Brain microvascular endothelial cell (primary cell): ENCODE measurements around the gene LRP1B.

Experiments used
- DNase-seq: peaks from one replicate; pipeline ENCODE4 v3.0.0-alpha.2; 2020
- H3K27ac ChIP-seq: fragments of 250-450 bp; sonication (Bioruptor Pico); 2 replicates; pipeline ENCODE4 v1.5.1; 2020; ENCODE audit warnings: mild to moderate bottlenecking, moderate library complexity
- H3K27me3 ChIP-seq: fragments of 250-450 bp; sonication (Bioruptor Pico); replicated peaks from 2 replicates; pipeline ENCODE4 v1.5.1; 2020; ENCODE audit warnings: mild to moderate bottlenecking
- H3K36me3 ChIP-seq: fragments of 250-450 bp; sonication (Bioruptor Pico); replicated peaks from 2 replicates; pipeline ENCODE4 v1.5.1; 2020; ENCODE audit warnings: mild to moderate bottlenecking
- H3K4me3 ChIP-seq: 2 replicates; pipeline ENCODE4 v1.5.1; 2011; ENCODE audit warnings: low read depth, mild to moderate bottlenecking, control low read depth, low read length, moderate library complexity
- CTCF ChIP-seq: IDR thresholded peaks from 2 replicates; pipeline ENCODE4 v1.5.1; 2011; ENCODE audit warnings: low read depth, mild to moderate bottlenecking, moderate library complexity, low read length, control low read depth, inconsistent platforms; ENCODE audit errors: missing control alignments
- in situ Hi-C: cut with HindIII; loops from 2 replicates; pipeline ENCODE4 v1.10.0; 2017; ENCODE audit warnings: low sequenced_read_pairs, low pct_ligation_motif_present

Gene LRP1B

GRCh38 chr2:141737492-141738255 is 393.1 kb downstream of the LRP1B start:
- Histone ChIP-seq H3K27me3 (no peaks in the 10 kb centered on the region), H3K36me3 (no peaks in the 10 kb centered on the region), H3K27ac (no peak overlapping the region), H3K4me3 (no peak overlapping the region)
- no peak for DNase-seq
- in situ Hi-C loops, result no loop called here
- TF ChIP-seq CTCF, result no peak

GRCh38 chr2:141736466-141736865 is 394.4 kb downstream of the LRP1B start:
- no peak for DNase-seq
- no peak for TF ChIP-seq CTCF
- Histone ChIP-seq H3K27ac (no peak overlapping the region), H3K4me3 (no peak overlapping the region), H3K27me3 (no peaks in the 10 kb centered on the region), H3K36me3 (no peaks in the 10 kb centered on the region)
- in situ Hi-C loops, result no loop called here

GRCh38 chr2:141728886-141729285 is 401.9 kb downstream of the LRP1B start:
- in situ Hi-C loops, result no loop called here
- H3K4me3 ChIP-seq, result no peak overlapping the region
- TF ChIP-seq CTCF, result no peak
- DNase-seq, result no peak
- no peaks in the 10 kb centered on the region for H3K36me3 ChIP-seq
- no peaks in the 10 kb centered on the region for H3K27me3 ChIP-seq
- no peak overlapping the region for H3K27ac ChIP-seq

GRCh38 chr2:141728142-141728541 is 402.7 kb downstream of the LRP1B start:
- no peak for TF ChIP-seq CTCF
- H3K4me3 ChIP-seq, result no peak overlapping the region
- no peaks in the 10 kb centered on the region for H3K27me3 ChIP-seq
- DNase-seq, result no peak
- H3K27ac ChIP-seq, result no peak overlapping the region
- in situ Hi-C loops, result no loop called here
- H3K36me3 ChIP-seq, result no peaks in the 10 kb centered on the region

GRCh38 chr2:141724426-141724825 is 406.4 kb downstream of the LRP1B start:
- no peaks in the 10 kb centered on the region for H3K27me3 ChIP-seq
- in situ Hi-C loops, result no loop called here
- no peak overlapping the region for H3K27ac ChIP-seq

More at GRCh38 chr2:141724426-141724825, 406.4 kb downstream of the LRP1B start:
- H3K4me3 ChIP-seq, result no peak overlapping the region
- H3K36me3 ChIP-seq, result no peaks in the 10 kb centered on the region
- no peak for TF ChIP-seq CTCF
- DNase-seq, result no peak
